HepG2 (cell line): ENCODE data around the gene PLK3. TPM values are rescaled to one million over a fixed set of nuclear protein-coding genes. Genes with fewer than 3 reads are reported as not detected.
A peak's percentile ranks its signal among the peaks of the same experiment; 100 is the strongest.

Source experiments
- ARNT ChIP-seq: fragments of 450-650 bp; IDR thresholded peaks from 2 replicates; pipeline ENCODE4 v1.6.1; 2017
- BRD4 ChIP-seq: sonication (generic); formaldehyde crosslinking; IDR thresholded peaks from 2 replicates; pipeline ENCODE4 v1.4.0; 2020; ENCODE audit warnings: missing genetic modification reagents
- FOXC1 ChIP-seq: sonication (generic); formaldehyde crosslinking; IDR thresholded peaks from 2 replicates; pipeline ENCODE4 v1.8.0; 2022; ENCODE audit warnings: mild to moderate bottlenecking, missing genetic modification reagents, borderline replicate concordance
- MAFK ChIP-seq, 2 experiments: IDR thresholded peaks in 1 of 2; conservative IDR thresholded peaks in 1 of 2; 2 replicates each; pipeline ENCODE4 v1.6.1; 2011; ENCODE audit warnings: improper control_type of control experiment in 2 of 2, low read length in 2 of 2
- TBX2 ChIP-seq: sonication (generic); formaldehyde crosslinking; IDR thresholded peaks from 2 replicates; pipeline ENCODE4 v1.5.0; 2020; ENCODE audit warnings: missing genetic modification reagents, mild to moderate bottlenecking, borderline replicate concordance
- ZFP36L2 ChIP-seq: sonication (generic); formaldehyde crosslinking; IDR thresholded peaks from 2 replicates; pipeline ENCODE4 v1.4.0; 2020; ENCODE audit warnings: missing genetic modification reagents
- ZSCAN31 ChIP-seq: sonication (generic); formaldehyde crosslinking; IDR thresholded peaks from 2 replicates; pipeline ENCODE4 v1.5.0; 2020; ENCODE audit warnings: low read depth, mild to moderate bottlenecking, missing genetic modification reagents
- polyA plus RNA-seq, 8 experiments: library from polyadenylated mRNA; depleted of rRNA in 3 of 8; stranded (reverse) in 7 of 8; unstranded in 1 of 8; fragments of >200 nt; fragmentation: Illumina TruSeq in 4 of 8; extraction: Trizol in 4 of 8; gene quantifications; 2 replicates each; pipeline versions ENCODE4 v1.2.1 to v1.2.3, GENCODE V29; 2011 to 2016; ENCODE audit warnings: low read depth in 4 of 8, missing spikeins in 1 of 8, mixed read lengths in 1 of 8; ENCODE audit not compliant: insufficient read depth in 1 of 8
- total RNA-seq, 5 experiments: library from RNA; depleted of rRNA; stranded (reverse); fragments of >200 nt; fragmentation: Illumina TruSeq; extraction: Trizol; gene quantifications; 2 replicates each; pipeline ENCODE4 v1.2.3, GENCODE V29; 2016; ENCODE audit warnings: low read depth in 1 of 5
- TF ChIP-seq, protein P1 (sequence below): sonication (generic); formaldehyde crosslinking; IDR thresholded peaks from 2 replicates; pipeline ENCODE4 v1.9.0; 2021; ENCODE audit warnings: missing genetic modification reagents, mild to moderate bottlenecking, borderline replicate concordance
- TF ChIP-seq, protein P2 (sequence below): IDR thresholded peaks from 2 replicates; pipeline ENCODE4 v1.6.1; 2016; ENCODE audit warnings: low read depth, missing genetic modification reagents, missing compliant biosample characterization
- TF ChIP-seq, protein P3 (sequence below): sonication (generic); formaldehyde crosslinking; IDR thresholded peaks from 2 replicates; pipeline ENCODE4 v1.4.0; 2020; ENCODE audit warnings: missing genetic modification reagents, low read depth, mild to moderate bottlenecking, borderline replicate concordance
- TF ChIP-seq, protein P4 (sequence below): sonication (generic); formaldehyde crosslinking; IDR thresholded peaks from 2 replicates; pipeline ENCODE4 v1.8.1; 2022; ENCODE audit warnings: low read depth, mild to moderate bottlenecking, missing genetic modification reagents

Gene PLK3
- total and polyA plus RNA-seq, 2 of the 13 experiments (the other 11 are each of a cell fraction or from before 2014, with no cell fraction given), result 9.8 to 16.9 TPM

DNA sequence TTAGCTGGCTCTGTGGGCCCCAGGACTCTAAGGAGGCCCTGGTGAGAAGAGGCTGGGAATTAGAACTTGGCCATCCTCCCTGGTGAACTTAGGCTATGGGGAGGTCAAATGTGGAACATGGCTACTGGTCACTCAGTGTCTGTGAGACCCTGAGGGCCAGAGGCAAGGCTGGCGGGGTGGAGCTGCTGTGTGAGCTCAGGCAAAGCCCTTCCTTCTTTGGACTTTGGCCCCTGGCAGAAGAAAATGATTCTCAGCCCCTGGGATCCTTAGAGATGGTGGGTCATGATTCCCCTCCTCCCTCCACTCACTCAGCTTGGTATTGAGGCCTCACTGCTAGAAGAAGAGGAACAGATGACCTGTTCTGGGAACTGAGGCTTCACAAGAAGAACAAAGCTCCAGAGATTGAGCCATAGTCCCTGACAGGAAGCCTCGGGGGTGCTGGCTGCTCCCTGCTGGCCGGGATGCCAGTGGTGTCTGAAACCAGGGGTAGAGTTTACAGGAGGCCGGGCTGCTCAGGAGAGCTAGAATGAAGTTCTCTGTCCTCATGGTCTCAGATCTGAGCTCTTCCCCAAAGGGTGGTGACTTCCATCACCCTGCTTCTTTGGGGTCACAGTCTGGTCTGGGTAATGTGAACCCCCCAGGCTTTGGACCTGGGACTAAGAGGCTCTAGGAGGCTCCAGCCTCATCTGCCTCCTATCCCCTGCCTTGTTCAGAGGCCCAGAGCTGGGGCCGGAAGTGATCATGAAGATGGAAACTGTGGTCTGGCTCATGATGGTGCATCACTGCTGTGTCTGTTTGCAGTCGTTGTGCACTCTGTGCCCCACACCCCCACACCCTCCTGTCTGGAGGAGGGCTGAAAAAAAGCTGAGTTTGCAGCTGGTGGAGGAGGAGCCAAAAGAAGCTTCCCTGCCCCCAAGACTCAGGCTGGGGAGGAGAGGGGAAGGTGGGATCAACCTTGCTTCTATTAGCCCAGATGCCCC is 9.1 kb downstream of the PLK3 start (continued):
- TF ChIP-seq, protein P1, sequence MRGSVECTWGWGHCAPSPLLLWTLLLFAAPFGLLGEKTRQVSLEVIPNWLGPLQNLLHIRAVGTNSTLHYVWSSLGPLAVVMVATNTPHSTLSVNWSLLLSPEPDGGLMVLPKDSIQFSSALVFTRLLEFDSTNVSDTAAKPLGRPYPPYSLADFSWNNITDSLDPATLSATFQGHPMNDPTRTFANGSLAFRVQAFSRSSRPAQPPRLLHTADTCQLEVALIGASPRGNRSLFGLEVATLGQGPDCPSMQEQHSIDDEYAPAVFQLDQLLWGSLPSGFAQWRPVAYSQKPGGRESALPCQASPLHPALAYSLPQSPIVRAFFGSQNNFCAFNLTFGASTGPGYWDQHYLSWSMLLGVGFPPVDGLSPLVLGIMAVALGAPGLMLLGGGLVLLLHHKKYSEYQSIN, result no peak
- TF ChIP-seq ZSCAN31 (CRISPR knock-in tag) (peak; percentile 34; the same call in 1 of the 2 replicates), TBX2 (CRISPR knock-in tag) (peak; percentile 46), ZFP36L2 (CRISPR knock-in tag) (no peak), BRD4 (CRISPR knock-in tag) (0 out of 2 replicates have a peak, but pooled peaks have one; percentile 25), ARNT (no peak), FOXC1 (peak; percentile 65; the same call in 1 of the 2 replicates), MAFK (conservative IDR thresholded peaks at IDR 0.05 in 1 of 2, IDR thresholded peaks at IDR 0.05 in 1 of 2; ENCODE audit: low read length in 2 of 2) (peak; percentile 55 to 84)
- TF ChIP-seq, protein P2, sequence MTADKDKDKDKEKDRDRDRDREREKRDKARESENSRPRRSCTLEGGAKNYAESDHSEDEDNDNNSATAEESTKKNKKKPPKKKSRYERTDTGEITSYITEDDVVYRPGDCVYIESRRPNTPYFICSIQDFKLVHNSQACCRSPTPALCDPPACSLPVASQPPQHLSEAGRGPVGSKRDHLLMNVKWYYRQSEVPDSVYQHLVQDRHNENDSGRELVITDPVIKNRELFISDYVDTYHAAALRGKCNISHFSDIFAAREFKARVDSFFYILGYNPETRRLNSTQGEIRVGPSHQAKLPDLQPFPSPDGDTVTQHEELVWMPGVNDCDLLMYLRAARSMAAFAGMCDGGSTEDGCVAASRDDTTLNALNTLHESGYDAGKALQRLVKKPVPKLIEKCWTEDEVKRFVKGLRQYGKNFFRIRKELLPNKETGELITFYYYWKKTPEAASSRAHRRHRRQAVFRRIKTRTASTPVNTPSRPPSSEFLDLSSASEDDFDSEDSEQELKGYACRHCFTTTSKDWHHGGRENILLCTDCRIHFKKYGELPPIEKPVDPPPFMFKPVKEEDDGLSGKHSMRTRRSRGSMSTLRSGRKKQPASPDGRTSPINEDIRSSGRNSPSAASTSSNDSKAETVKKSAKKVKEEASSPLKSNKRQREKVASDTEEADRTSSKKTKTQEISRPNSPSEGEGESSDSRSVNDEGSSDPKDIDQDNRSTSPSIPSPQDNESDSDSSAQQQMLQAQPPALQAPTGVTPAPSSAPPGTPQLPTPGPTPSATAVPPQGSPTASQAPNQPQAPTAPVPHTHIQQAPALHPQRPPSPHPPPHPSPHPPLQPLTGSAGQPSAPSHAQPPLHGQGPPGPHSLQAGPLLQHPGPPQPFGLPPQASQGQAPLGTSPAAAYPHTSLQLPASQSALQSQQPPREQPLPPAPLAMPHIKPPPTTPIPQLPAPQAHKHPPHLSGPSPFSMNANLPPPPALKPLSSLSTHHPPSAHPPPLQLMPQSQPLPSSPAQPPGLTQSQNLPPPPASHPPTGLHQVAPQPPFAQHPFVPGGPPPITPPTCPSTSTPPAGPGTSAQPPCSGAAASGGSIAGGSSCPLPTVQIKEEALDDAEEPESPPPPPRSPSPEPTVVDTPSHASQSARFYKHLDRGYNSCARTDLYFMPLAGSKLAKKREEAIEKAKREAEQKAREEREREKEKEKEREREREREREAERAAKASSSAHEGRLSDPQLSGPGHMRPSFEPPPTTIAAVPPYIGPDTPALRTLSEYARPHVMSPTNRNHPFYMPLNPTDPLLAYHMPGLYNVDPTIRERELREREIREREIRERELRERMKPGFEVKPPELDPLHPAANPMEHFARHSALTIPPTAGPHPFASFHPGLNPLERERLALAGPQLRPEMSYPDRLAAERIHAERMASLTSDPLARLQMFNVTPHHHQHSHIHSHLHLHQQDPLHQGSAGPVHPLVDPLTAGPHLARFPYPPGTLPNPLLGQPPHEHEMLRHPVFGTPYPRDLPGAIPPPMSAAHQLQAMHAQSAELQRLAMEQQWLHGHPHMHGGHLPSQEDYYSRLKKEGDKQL (CRISPR knock-in tag), result 0 out of 2 replicates have a peak, but pooled peaks have one; percentile 9
- TF ChIP-seq, protein P3, sequence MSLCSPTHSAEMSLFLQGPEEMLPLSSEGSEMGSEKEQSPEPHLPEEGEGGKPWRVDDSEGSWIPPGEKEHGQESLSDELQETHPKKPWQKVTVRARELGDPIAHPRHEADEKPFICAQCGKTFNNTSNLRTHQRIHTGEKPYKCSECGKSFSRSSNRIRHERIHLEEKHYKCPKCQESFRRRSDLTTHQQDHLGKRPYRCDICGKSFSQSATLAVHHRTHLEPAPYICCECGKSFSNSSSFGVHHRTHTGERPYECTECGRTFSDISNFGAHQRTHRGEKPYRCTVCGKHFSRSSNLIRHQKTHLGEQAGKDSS (CRISPR knock-in tag), result 0 out of 2 replicates have a peak, but pooled peaks have one; percentile 47
- TF ChIP-seq, protein P4, sequence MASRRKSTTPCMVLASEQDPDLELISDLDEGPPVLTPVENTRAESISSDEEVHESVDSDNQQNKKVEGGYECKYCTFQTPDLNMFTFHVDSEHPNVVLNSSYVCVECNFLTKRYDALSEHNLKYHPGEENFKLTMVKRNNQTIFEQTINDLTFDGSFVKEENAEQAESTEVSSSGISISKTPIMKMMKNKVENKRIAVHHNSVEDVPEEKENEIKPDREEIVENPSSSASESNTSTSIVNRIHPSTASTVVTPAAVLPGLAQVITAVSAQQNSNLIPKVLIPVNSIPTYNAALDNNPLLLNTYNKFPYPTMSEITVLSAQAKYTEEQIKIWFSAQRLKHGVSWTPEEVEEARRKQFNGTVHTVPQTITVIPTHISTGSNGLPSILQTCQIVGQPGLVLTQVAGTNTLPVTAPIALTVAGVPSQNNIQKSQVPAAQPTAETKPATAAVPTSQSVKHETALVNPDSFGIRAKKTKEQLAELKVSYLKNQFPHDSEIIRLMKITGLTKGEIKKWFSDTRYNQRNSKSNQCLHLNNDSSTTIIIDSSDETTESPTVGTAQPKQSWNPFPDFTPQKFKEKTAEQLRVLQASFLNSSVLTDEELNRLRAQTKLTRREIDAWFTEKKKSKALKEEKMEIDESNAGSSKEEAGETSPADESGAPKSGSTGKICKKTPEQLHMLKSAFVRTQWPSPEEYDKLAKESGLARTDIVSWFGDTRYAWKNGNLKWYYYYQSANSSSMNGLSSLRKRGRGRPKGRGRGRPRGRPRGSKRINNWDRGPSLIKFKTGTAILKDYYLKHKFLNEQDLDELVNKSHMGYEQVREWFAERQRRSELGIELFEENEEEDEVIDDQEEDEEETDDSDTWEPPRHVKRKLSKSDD, result no peak
